NCI-H2081 (cell line): Measurements from ENCODE around the gene ARF1.

Source experiments
- DNase-seq, 2 experiments: peaks; one replicate each; lab custom pipeline; 2025; lab: John Stamatoyannopoulos, UW

ARF1 gene

GRCh38 chr1:228088586-228089498, 6.3 kb downstream of the ARF1 start:
- DNase-seq = no peak

- DNase-seq = no peak
Observed at GRCh38 chr1:228089519-228090380, 7.2 kb downstream of the ARF1 start.

- no peak for DNase-seq
Observed at GRCh38 chr1:228090613-228091081, 8.1 kb downstream of the ARF1 start.

- no peak for DNase-seq
Observed at GRCh38 chr1:228091084-228091483, 8.6 kb downstream of the ARF1 start.

GRCh38 chr1:228092342-228093049, 10.0 kb downstream of the ARF1 start:
- DNase-seq = no peak

- no peak for DNase-seq
Observed at GRCh38 chr1:228093050-228093906, 10.8 kb downstream of the ARF1 start.

GRCh38 chr1:228094432-228095016, 12.0 kb downstream of the ARF1 start:
- no peak for DNase-seq

GRCh38 chr1:228095161-228095560, 12.7 kb downstream of the ARF1 start:
- no peak for DNase-seq

GRCh38 chr1:228095938-228096337, 13.4 kb downstream of the ARF1 start:
- no peak for DNase-seq

GRCh38 chr1:228096416-228097332, 14.2 kb downstream of the ARF1 start:
- DNase-seq = no peak

GRCh38 chr1:228097333-228098081, 15.0 kb downstream of the ARF1 start:
- no peak for DNase-seq

- DNase-seq = no peak
Observed at GRCh38 chr1:228098323-228098931, 15.9 kb downstream of the ARF1 start.

- DNase-seq = no peak
Observed at GRCh38 chr1:228099331-228099732, 16.8 kb downstream of the ARF1 start.

GRCh38 chr1:228100822-228101613, 18.5 kb downstream of the ARF1 start:
- no peak for DNase-seq

- no peak for DNase-seq
Observed at GRCh38 chr1:228101614-228101993, 19.1 kb downstream of the ARF1 start.

- DNase-seq = peak; percentile 28 to 39
Observed at GRCh38 chr1:228101994-228102790, 19.7 kb downstream of the ARF1 start.
